Transverse colon (tissue), 4 donors: ENCODE measurements around the gene LPCAT1. TPM values are rescaled to one million over a fixed set of nuclear protein-coding genes. Genes with fewer than 3 reads are reported as not detected.

Experiments
- DNase-seq: peaks from one replicate; pipeline ENCODE4 v3.0.0-alpha.2; 2019
- H3K27ac ChIP-seq, 4 donors: fragments of 200-600 bp; sonication (generic); 2 replicates each; pipeline ENCODE4 v1.5.1; 2016 to 2018; ENCODE audit warnings: inconsistent platforms in 4 of 4
- H3K27me3 ChIP-seq: fragments of 200-600 bp; sonication (generic); 2 replicates; pipeline ENCODE4 v1.5.1; 2017; ENCODE audit warnings: inconsistent platforms
- H3K36me3 ChIP-seq, 4 donors: fragments of 200-600 bp; sonication (generic); 2 replicates each; pipeline ENCODE4 v1.5.1; 2017 to 2019; ENCODE audit warnings: inconsistent platforms in 4 of 4
- H3K4me1 ChIP-seq, 4 donors: fragments of 200-600 bp; sonication (generic); 2 replicates each; pipeline ENCODE4 v1.5.1; 2017 to 2020; ENCODE audit warnings: inconsistent platforms in 4 of 4
- H3K4me3 ChIP-seq, 4 donors: fragments of 200-600 bp; sonication (generic); 1 replicate in 1 of 4; 2 replicates in 3 of 4; pipeline versions ENCODE4 v1.5.1 to v1.6.1; 2017 to 2019; ENCODE audit warnings: inconsistent platforms in 4 of 4
- H3K9me3 ChIP-seq, 2 donors: fragments of 200-600 bp; sonication (generic); 2 replicates each; pipeline ENCODE4 v1.5.1; 2017 to 2019; ENCODE audit warnings: inconsistent platforms in 2 of 2
- EP300 ChIP-seq: sonication (generic); formaldehyde crosslinking; IDR thresholded peaks from one replicate; pipeline ENCODE4 v1.6.1; 2017; ENCODE audit warnings: antibody characterized with exemption, low read depth
- POLR2A ChIP-seq: fragments of 450-650 bp; IDR thresholded peaks from one replicate; pipeline ENCODE4 v1.6.1; 2016; ENCODE audit warnings: antibody characterized with exemption, mild to moderate bottlenecking, moderate library complexity
- POLR2AphosphoS5 ChIP-seq, 3 donors: sonication (generic); formaldehyde crosslinking; IDR thresholded peaks; one replicate each; pipeline ENCODE4 v1.6.1; 2016; ENCODE audit warnings: antibody characterized with exemption in 3 of 3
- WGBS, 2 donors: methylation state at CpG; one replicate each; pipeline ENCODE4 v1.1.5; 2018; ENCODE audit warnings: low coverage in 1 of 2; 5-methylcytosine and 5-hydroxymethylcytosine counted together
- in situ Hi-C, 4 donors: fragments of 200-750 bp; cut with MboI; loops; one replicate each; pipeline versions ENCODE4 v1.15.0 to v1.15.1; 2017; ENCODE audit warnings: low sequenced_read_pairs in 3 of 4, low pct_ligation_motif_present in 1 of 4, low pct_unique_long_range_greater_than_20kb in 1 of 4
- intact Hi-C: fragments of 100-400 bp; cut with DNase I; formaldehyde crosslinking; loops from one replicate; pipeline ENCODE4 v1.15.1; 2023; ENCODE audit warnings: low total_unique reads
- total RNA-seq, 4 donors: library from RNA; depleted of rRNA; stranded (reverse); fragments of >200 nt; gene quantifications; one replicate each; pipeline ENCODE4 v1.1.0, GENCODE V29; 2016
- TF ChIP-seq, protein P1 (sequence below), 5 experiments: fragments of 200-600 bp in 3 of 5; fragments of 450-650 bp in 2 of 5; sonication (generic) in 3 of 5; IDR thresholded peaks; 1 replicate in 2 of 5; 2 replicates in 3 of 5; pipeline ENCODE4 v1.5.1; 2016 to 2017; ENCODE audit warnings: antibody characterized with exemption in 5 of 5, inconsistent platforms in 3 of 5, mild to moderate bottlenecking in 2 of 5, moderate library complexity in 1 of 5

The LPCAT1 gene
- total RNA-seq, 4 donors from 2014 or later, result 10.0 to 50.5 (median 21.0) TPM

DNA sequence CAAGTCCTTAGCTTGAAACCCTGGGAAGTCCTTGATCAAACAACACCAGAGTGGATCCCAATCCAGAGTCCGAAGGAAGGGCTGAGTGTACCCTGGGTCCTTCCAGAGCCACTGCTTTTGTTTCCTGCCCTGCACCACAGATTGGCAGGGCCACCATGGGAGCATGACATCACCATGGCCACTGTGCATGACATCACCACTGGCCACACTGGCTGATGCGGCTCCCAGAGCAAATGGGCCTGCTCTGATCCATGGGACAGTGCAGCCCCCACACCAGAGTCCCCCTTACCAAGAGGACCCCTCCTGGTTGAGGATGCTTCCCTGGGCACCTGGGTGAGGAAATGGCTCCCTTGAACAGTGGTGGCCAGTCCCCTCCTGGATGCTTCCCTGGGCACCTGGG lies 88.4 kb downstream of the LPCAT1 start:
- WGBS, 2 donors, result 95% methylated on average over 2 of the region's 2 CpGs; no CpG with 5 or more reads in 1 of the 2 donors
- Histone ChIP-seq H3K9me3 (no peaks in the 10 kb centered on the region), H3K36me3 (no peaks in the 10 kb centered on the region), H3K27me3 (peaks cover 6% of the 10 kb centered on the region), H3K4me3 (no peak overlapping the region), H3K27ac (no peak overlapping the region), H3K4me1 (no peaks in the 10 kb centered on the region)
- in situ Hi-C loops, result no loop called here
- intact Hi-C loops, result no loop called here
- TF ChIP-seq POLR2AphosphoS5 (IDR thresholded peaks at IDR 0.05) (no peak), POLR2A (no peak), EP300 (no peak)
- TF ChIP-seq, protein P1, sequence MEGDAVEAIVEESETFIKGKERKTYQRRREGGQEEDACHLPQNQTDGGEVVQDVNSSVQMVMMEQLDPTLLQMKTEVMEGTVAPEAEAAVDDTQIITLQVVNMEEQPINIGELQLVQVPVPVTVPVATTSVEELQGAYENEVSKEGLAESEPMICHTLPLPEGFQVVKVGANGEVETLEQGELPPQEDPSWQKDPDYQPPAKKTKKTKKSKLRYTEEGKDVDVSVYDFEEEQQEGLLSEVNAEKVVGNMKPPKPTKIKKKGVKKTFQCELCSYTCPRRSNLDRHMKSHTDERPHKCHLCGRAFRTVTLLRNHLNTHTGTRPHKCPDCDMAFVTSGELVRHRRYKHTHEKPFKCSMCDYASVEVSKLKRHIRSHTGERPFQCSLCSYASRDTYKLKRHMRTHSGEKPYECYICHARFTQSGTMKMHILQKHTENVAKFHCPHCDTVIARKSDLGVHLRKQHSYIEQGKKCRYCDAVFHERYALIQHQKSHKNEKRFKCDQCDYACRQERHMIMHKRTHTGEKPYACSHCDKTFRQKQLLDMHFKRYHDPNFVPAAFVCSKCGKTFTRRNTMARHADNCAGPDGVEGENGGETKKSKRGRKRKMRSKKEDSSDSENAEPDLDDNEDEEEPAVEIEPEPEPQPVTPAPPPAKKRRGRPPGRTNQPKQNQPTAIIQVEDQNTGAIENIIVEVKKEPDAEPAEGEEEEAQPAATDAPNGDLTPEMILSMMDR (IDR thresholded peaks at IDR 0.05), result no peak
- no peak for DNase-seq

DNA sequence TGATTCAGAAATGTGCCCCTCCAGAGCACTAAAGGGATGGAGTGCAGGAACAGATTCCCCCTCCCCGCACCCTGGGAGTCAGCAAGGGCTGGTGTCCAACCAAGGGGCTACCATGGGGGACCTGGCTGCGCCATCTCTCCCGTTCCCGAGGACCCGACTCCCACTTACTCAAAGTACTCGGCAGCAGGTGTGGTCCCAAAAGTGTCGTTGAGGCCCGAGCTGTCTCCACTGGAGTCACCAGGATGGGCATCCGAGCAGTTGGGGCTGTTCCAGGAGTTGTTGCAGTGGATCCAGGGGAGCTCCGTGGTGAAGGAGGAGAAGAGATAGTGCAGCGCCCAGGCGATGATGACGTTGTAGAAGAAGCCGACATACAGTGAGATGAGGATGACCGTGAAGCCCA lies 91.5 kb downstream of the LPCAT1 start:
- in situ Hi-C loops, result no loop called here
- Histone ChIP-seq H3K9me3 (peaks cover 13 to 19% of the 10 kb centered on the region in 2 donors), H3K4me3 (no peak overlapping the region), H3K36me3 (no peaks in the 10 kb centered on the region), H3K27ac (no peak overlapping the region), H3K27me3 (no peaks in the 10 kb centered on the region), H3K4me1 (no peaks in the 10 kb centered on the region)
- no peak for TF ChIP-seq EP300
- TF ChIP-seq POLR2A, result no peak
- TF ChIP-seq, protein P1 (IDR thresholded peaks at IDR 0.05), result no peak
- TF ChIP-seq POLR2AphosphoS5 (IDR thresholded peaks at IDR 0.05), result no peak
- intact Hi-C loops, result no loop called here
- no peak for DNase-seq
- WGBS, 2 donors, result 94% methylated on average over 15 of the region's 15 CpGs; no CpG with 5 or more reads in 1 of the 2 donors

DNA sequence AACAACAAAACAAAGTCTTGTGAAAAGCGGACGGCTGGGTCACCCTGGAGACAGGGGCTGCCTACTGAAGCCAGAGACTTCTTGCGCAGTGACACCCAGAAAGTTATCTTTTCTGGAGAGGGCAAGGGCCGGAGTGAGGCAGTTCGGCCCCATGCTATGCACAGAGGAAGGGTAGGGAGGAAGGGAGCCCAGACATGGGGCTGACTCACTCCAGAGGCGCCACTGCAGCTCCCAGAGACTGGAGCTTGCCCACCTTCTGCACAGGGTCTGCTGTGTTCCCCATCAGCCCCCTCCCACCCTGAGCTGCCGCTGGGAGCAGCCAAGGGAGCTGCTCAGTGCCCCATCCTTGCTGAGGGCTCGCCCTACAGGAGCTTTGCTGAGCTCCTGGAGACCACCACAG lies 91.9 kb downstream of the LPCAT1 start:
- Histone ChIP-seq H3K4me3 (no peak overlapping the region), H3K27ac (no peak overlapping the region), H3K9me3 (peaks cover 14 to 20% of the 10 kb centered on the region in 2 donors), H3K27me3 (no peaks in the 10 kb centered on the region), H3K4me1 (no peaks in the 10 kb centered on the region), H3K36me3 (no peaks in the 10 kb centered on the region)
- TF ChIP-seq, protein P1 (IDR thresholded peaks at IDR 0.05), result no peak
- no peak for TF ChIP-seq POLR2A
- no peak for TF ChIP-seq EP300
- no peak for TF ChIP-seq POLR2AphosphoS5 (IDR thresholded peaks at IDR 0.05)
- WGBS, 2 donors, result 80 to 83% methylated on average over 1 to 8 of the region's 8 CpGs
- DNase-seq, result no peak
- intact Hi-C loops (no loop called here), in situ Hi-C loops (no loop called here)

- intact Hi-C loops (no loop called here), in situ Hi-C loops (no loop called here)
- Histone ChIP-seq H3K27me3 (no peaks in the 10 kb centered on the region), H3K9me3 (peaks cover 14 to 20% of the 10 kb centered on the region in 2 donors), H3K27ac (no peak overlapping the region), H3K4me3 (no peak overlapping the region), H3K36me3 (no peaks in the 10 kb centered on the region), H3K4me1 (no peaks in the 10 kb centered on the region)
- TF ChIP-seq POLR2A (no peak), EP300 (no peak), POLR2AphosphoS5 (IDR thresholded peaks at IDR 0.05) (no peak)
- TF ChIP-seq, protein P1 (IDR thresholded peaks at IDR 0.05), result no peak
- no peak for DNase-seq
- 89% methylated on average over 33 of the region's 33 CpGs; no CpG with 5 or more reads in 1 of the 2 donors for WGBS, 2 donors
These were observed 92.5 kb downstream of the LPCAT1 start for GRCh38 chr5:1431021-1431811.
